Measurements from ENCODE around the gene RAB31. TPM values are rescaled to one million over a fixed set of nuclear protein-coding genes. Genes with fewer than 3 reads are reported as not detected.
A peak's percentile ranks its signal among the peaks of the same experiment; 100 is the strongest.

The RAB31 gene
- total RNA-seq, 2 experiments from 2014 or later, result not detected

GRCh38 chr18:9708434-9709303 is 568 bp downstream of the RAB31 start:
- Mint-ChIP-seq H3K27me3 (ENCODE audit: low read depth) (peaks cover 81% of the 10 kb centered on the region), H3K9me3 (ENCODE audit: insufficient read depth) (no peaks in the 10 kb centered on the region), H3K4me3 (peak overlapping the region; percentile 65), H3K36me3 (ENCODE audit: low read depth) (no peaks in the 10 kb centered on the region), H3K27ac (no peak overlapping the region), H3K4me1 (ENCODE audit: low read depth) (peaks cover 34% of the 10 kb centered on the region)
- DNase-seq (no peak), ATAC-seq (peak; percentile 8)
- CTCF ChIA-PET, result no interaction called here
- POLR2A ChIA-PET, result interaction anchor here (0.7 kb wide), 1 partner anchor 205 kb away, joined by 4 read pairs; the partner anchor contains the start of gene VAPA

DNA sequence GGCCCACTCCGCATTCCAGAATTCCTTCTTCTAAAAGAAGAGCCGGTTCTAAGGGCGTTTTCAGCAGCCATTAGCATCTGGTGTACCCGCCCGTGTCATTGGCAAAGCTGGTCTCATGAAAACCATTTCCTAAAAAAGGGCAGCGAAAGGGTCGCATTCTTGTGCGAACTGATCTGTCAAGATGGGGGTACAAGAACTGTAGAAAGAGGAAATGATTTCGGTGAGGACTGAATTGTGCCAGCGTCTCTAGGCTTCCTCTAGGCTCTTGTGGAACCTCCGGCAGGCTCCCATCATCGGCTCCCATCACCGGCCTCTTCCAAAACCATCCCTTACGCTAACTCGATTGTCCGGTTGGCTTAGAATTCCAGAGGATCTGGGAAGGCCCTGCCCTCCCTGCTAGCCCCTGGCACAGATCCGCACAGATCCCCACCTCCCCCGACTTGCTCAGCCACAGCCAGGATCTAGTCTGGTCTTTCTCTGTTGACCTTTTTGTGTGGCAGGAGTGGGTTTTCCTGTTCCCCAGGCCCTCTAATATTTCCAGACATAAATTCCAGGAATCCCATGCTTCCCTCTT is 1.3 kb downstream of the RAB31 start:
- no peak overlapping the region for H3K27ac Mint-ChIP-seq
- H3K4me3 Mint-ChIP-seq, result peak overlapping the region; percentile 65
- peaks cover 82% of the 10 kb centered on the region for H3K27me3 Mint-ChIP-seq (ENCODE audit: low read depth)
- no peaks in the 10 kb centered on the region for H3K9me3 Mint-ChIP-seq (ENCODE audit: insufficient read depth)
- POLR2A ChIA-PET, result interaction anchor here (0.7 kb wide), 1 partner anchor 204 kb away, joined by 4 read pairs; the partner anchor contains the start of gene VAPA
- peaks cover 33% of the 10 kb centered on the region for H3K4me1 Mint-ChIP-seq (ENCODE audit: low read depth)
- ATAC-seq (no peak), DNase-seq (no peak)
- CTCF ChIA-PET, result no interaction called here
- no peaks in the 10 kb centered on the region for H3K36me3 Mint-ChIP-seq (ENCODE audit: low read depth)

- DNase-seq, result no peak
- Mint-ChIP-seq H3K9me3 (ENCODE audit: insufficient read depth) (no peaks in the 10 kb centered on the region), H3K27me3 (ENCODE audit: low read depth) (peaks cover 82% of the 10 kb centered on the region), H3K4me1 (ENCODE audit: low read depth) (peaks cover 33% of the 10 kb centered on the region), H3K36me3 (ENCODE audit: low read depth) (no peaks in the 10 kb centered on the region), H3K4me3 (no peak overlapping the region), H3K27ac (no peak overlapping the region)
- CTCF ChIA-PET, result no interaction called here
- POLR2A ChIA-PET, result no interaction called here
- ATAC-seq, result no peak
Observed at GRCh38 chr18:9710037-9710436, 1.9 kb downstream of the RAB31 start.

- no peaks in the 10 kb centered on the region for H3K9me3 Mint-ChIP-seq (ENCODE audit: insufficient read depth)
- ChIA-PET POLR2A (no interaction called here), CTCF (no interaction called here)
- no peak for ATAC-seq
- H3K27me3 Mint-ChIP-seq (ENCODE audit: low read depth), result peaks cover 75% of the 10 kb centered on the region
- DNase-seq, result no peak
- peaks cover 33% of the 10 kb centered on the region for H3K4me1 Mint-ChIP-seq (ENCODE audit: low read depth)
- H3K4me3 Mint-ChIP-seq, result no peak overlapping the region
- H3K36me3 Mint-ChIP-seq (ENCODE audit: low read depth), result no peaks in the 10 kb centered on the region
- H3K27ac Mint-ChIP-seq, result no peak overlapping the region
Observed at GRCh38 chr18:9711361-9712129, 3.4 kb downstream of the RAB31 start.

GRCh38 chr18:9712130-9712577 is 4.1 kb downstream of the RAB31 start:
- H3K4me3 Mint-ChIP-seq, result no peak overlapping the region
- CTCF ChIA-PET, result interaction anchor here (0.6 kb wide), 1 partner anchor 728 kb away, joined by 3 read pairs; no protein-coding TSS in a partner anchor
- POLR2A ChIA-PET, result no interaction called here
- H3K27me3 Mint-ChIP-seq (ENCODE audit: low read depth), result peaks cover 69% of the 10 kb centered on the region
- no peak overlapping the region for H3K27ac Mint-ChIP-seq
- peaks cover 33% of the 10 kb centered on the region for H3K4me1 Mint-ChIP-seq (ENCODE audit: low read depth)
- no peaks in the 10 kb centered on the region for H3K9me3 Mint-ChIP-seq (ENCODE audit: insufficient read depth)
- ATAC-seq (no peak), DNase-seq (no peak)
- no peaks in the 10 kb centered on the region for H3K36me3 Mint-ChIP-seq (ENCODE audit: low read depth)

- Mint-ChIP-seq H3K4me1 (ENCODE audit: low read depth) (peaks cover 30% of the 10 kb centered on the region), H3K4me3 (no peak overlapping the region), H3K9me3 (ENCODE audit: insufficient read depth) (no peaks in the 10 kb centered on the region), H3K27ac (no peak overlapping the region), H3K27me3 (ENCODE audit: low read depth) (peaks cover 67% of the 10 kb centered on the region), H3K36me3 (ENCODE audit: low read depth) (no peaks in the 10 kb centered on the region)
- ATAC-seq (no peak), DNase-seq (no peak)
- ChIA-PET POLR2A (no interaction called here), CTCF (interaction anchor here (0.6 kb wide), 1 partner anchor 729 kb away, joined by 3 read pairs; no protein-coding TSS in a partner anchor)
Observed at GRCh38 chr18:9712611-9713010, 4.5 kb downstream of the RAB31 start.

GRCh38 chr18:9714266-9715087 is 6.4 kb downstream of the RAB31 start:
- no peak overlapping the region for H3K4me3 Mint-ChIP-seq
- no peaks in the 10 kb centered on the region for H3K36me3 Mint-ChIP-seq (ENCODE audit: low read depth)
- no peaks in the 10 kb centered on the region for H3K9me3 Mint-ChIP-seq (ENCODE audit: insufficient read depth)
- ChIA-PET CTCF (no interaction called here), POLR2A (no interaction called here)
- no peak for DNase-seq
- peaks cover 21% of the 10 kb centered on the region for H3K4me1 Mint-ChIP-seq (ENCODE audit: low read depth)
- peaks cover 57% of the 10 kb centered on the region for H3K27me3 Mint-ChIP-seq (ENCODE audit: low read depth)
- no peak overlapping the region for H3K27ac Mint-ChIP-seq
- no peak for ATAC-seq

DNA sequence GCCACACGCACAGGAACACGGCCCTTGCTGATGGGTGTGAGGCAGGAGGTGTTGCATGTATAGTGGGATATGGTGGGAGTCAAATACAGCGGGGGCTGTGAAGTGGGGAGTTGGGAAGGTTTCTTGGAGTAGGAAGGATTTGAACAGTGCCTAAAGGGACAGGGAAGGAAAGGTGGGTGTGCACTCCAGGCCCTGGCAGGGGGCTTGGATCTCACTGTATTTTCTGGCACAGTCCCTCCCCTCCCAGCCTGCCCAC is 6.9 kb downstream of the RAB31 start:
- Mint-ChIP-seq H3K4me1 (ENCODE audit: low read depth) (peaks cover 19% of the 10 kb centered on the region), H3K36me3 (ENCODE audit: low read depth) (no peaks in the 10 kb centered on the region), H3K27me3 (ENCODE audit: low read depth) (peaks cover 52% of the 10 kb centered on the region), H3K9me3 (ENCODE audit: insufficient read depth) (no peaks in the 10 kb centered on the region), H3K4me3 (no peak overlapping the region), H3K27ac (no peak overlapping the region)
- ChIA-PET CTCF (no interaction called here), POLR2A (no interaction called here)
- DNase-seq (no peak), ATAC-seq (no peak)

DNA sequence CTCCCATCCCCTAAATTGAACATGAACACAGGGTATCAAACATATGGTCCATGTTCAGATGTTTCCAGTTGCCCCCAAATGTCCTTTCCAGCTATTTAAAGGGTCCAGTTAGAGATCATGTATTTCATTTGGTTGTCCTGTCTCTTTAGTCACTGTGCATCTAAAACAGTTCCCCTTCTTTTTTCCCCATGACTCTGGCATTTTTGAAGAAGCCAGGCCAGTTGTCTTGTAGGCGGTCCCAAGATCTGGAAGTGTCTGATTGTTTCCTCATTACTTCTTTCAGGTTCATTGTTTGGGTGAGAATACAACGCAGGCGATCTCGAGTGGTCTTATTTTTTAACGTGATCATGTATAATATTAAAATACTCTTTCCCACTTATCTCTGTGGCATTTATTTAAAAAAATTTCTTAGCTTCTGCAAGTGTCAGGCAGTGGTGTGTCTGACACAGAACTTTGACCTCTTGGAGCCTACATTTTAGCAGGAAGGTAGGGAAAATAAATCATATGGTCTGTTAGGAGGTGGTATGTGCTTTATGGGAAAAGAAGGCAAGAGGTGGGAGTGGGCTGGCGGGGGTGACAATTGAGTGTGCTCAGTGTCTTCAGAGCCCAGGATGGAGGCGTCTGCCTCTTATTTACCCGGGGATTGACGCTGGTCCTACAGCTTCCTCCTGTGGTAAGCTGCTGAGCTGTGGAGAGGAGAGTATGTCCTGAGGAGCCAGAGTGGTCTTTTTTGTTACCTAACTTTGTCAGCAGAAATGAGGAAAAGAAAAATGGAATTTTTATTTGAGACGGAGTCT is 8.1 kb downstream of the RAB31 start:
- no peak overlapping the region for H3K4me3 Mint-ChIP-seq
- ATAC-seq (no peak), DNase-seq (no peak)
- no peaks in the 10 kb centered on the region for H3K36me3 Mint-ChIP-seq (ENCODE audit: low read depth)
- no peak overlapping the region for H3K27ac Mint-ChIP-seq
- ChIA-PET POLR2A (no interaction called here), CTCF (no interaction called here)
- H3K4me1 Mint-ChIP-seq (ENCODE audit: low read depth), result peaks cover 8% of the 10 kb centered on the region
- peaks cover 46% of the 10 kb centered on the region for H3K27me3 Mint-ChIP-seq (ENCODE audit: low read depth)
- H3K9me3 Mint-ChIP-seq (ENCODE audit: insufficient read depth), result no peaks in the 10 kb centered on the region

GRCh38 chr18:9716780-9717563 is 8.9 kb downstream of the RAB31 start:
- Mint-ChIP-seq H3K27ac (no peak overlapping the region), H3K36me3 (ENCODE audit: low read depth) (no peaks in the 10 kb centered on the region), H3K27me3 (ENCODE audit: low read depth) (peaks cover 47% of the 10 kb centered on the region), H3K9me3 (ENCODE audit: insufficient read depth) (no peaks in the 10 kb centered on the region), H3K4me3 (no peak overlapping the region), H3K4me1 (ENCODE audit: low read depth) (peaks cover 3% of the 10 kb centered on the region)
- ChIA-PET POLR2A (no interaction called here), CTCF (no interaction called here)
- no peak for DNase-seq
- ATAC-seq, result no peak
